Epithelial cell of esophagus (primary cell): ENCODE results near the gene RABL6.

Experiments
- DNase-seq: peaks from one replicate; pipeline ENCODE4 v3.0.0; 2010; ENCODE audit warnings: low read depth
- H3K4me3 ChIP-seq: 2 replicates; pipeline ENCODE4 v1.5.1; 2011; ENCODE audit warnings: mild to moderate bottlenecking, low read length, control low read depth
- TF ChIP-seq, protein P1 (sequence below): IDR thresholded peaks from 2 replicates; pipeline ENCODE4 v1.5.1; 2011; ENCODE audit warnings: low read depth, mild to moderate bottlenecking, low read length, control low read depth, inconsistent platforms; ENCODE audit not compliant: insufficient read depth; ENCODE audit errors: missing control alignments

Gene RABL6

DNA sequence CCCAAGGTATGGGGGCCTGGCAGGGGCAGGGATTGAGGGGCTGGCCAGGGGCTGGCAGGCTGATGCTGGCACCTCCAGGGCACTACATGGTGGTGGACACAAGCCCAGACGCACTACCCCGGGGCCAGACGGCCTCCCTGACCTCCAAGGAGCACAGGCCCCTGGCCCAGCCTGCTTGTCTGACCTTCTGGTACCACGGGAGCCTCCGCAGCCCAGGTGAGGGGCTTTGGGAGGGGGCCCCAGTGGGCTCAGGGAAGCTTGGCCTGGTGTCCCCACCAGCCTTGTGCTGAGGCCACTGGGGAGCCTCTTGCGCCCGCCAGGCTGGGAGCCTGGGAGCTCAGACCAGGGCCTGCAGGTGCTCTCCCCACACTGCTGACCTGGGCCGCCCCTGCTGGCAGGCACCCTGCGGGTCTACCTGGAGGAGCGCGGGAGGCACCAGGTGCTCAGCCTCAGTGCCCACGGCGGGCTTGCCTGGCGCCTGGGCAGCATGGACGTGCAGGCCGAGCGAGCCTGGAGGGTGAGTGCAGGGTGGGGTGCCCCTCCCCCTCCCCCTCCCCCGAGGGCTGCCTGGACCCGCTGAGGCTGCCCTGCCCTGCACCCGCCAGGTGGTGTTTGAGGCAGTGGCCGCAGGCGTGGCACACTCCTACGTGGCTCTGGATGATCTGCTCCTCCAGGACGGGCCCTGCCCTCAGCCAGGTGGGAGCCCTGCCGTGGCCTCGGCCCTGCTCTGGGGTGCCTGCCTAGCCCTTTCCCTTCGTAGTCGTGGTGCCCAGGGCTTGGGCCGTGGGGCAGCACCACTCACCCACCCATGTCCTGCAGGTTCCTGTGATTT, 50.0 kb downstream of the RABL6 start:
- TF ChIP-seq, protein P1, sequence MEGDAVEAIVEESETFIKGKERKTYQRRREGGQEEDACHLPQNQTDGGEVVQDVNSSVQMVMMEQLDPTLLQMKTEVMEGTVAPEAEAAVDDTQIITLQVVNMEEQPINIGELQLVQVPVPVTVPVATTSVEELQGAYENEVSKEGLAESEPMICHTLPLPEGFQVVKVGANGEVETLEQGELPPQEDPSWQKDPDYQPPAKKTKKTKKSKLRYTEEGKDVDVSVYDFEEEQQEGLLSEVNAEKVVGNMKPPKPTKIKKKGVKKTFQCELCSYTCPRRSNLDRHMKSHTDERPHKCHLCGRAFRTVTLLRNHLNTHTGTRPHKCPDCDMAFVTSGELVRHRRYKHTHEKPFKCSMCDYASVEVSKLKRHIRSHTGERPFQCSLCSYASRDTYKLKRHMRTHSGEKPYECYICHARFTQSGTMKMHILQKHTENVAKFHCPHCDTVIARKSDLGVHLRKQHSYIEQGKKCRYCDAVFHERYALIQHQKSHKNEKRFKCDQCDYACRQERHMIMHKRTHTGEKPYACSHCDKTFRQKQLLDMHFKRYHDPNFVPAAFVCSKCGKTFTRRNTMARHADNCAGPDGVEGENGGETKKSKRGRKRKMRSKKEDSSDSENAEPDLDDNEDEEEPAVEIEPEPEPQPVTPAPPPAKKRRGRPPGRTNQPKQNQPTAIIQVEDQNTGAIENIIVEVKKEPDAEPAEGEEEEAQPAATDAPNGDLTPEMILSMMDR = no peak
- no peak overlapping the region for H3K4me3 ChIP-seq
- DNase-seq = no peak

GRCh38 chr9:136858452-136858843, 50.7 kb downstream of the RABL6 start:
- TF ChIP-seq, protein P1 = no peak
- no peak overlapping the region for H3K4me3 ChIP-seq
- no peak for DNase-seq

DNA sequence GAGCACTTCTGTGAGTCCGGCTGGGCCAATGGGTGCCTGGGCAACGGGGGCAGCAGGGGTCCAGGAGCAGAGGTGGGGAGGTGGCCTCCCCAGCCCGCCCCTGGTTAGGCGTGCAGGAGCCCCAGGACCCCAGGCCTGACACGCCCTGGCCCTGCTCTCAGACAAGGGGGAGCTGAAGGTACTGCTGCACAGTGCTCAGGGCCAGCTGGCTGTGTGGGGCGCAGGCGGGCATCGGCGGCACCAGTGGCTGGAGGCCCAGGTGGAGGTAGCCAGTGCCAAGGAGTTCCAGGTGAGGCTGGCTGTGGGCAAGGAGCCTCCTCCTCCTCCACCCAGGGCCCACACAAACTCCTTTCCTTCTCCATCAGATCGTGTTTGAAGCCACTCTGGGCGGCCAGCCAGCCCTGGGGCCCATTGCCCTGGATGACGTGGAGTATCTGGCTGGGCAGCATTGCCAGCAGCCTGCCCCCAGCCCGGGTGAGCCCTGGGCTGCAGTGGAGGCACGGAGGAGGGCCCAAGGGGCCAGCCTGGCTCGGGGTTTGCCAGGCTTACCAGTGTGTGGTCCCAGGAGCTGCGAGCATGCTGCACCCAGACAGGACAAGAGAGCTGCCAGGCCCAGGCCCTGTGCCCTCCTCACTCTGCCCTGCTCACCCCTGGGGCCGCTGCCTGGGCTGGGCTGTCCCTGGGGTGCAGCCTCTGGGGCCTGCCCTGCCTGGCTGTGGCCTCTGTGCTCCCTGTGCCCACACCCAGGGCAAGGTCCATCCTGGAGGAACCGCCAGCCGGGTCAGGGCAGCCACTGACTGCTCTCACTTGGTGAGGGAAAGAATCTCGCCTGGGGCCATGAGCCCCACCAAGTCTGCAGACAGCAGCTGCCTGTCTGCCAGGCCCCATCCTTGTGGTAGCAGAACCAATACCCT, 51.4 kb downstream of the RABL6 start:
- TF ChIP-seq, protein P1 = no peak
- no peak overlapping the region for H3K4me3 ChIP-seq
- no peak for DNase-seq

GRCh38 chr9:136860529-136860928, 52.8 kb downstream of the RABL6 start:
- no peak overlapping the region for H3K4me3 ChIP-seq
- no peak for DNase-seq
- TF ChIP-seq, protein P1 = no peak

DNA sequence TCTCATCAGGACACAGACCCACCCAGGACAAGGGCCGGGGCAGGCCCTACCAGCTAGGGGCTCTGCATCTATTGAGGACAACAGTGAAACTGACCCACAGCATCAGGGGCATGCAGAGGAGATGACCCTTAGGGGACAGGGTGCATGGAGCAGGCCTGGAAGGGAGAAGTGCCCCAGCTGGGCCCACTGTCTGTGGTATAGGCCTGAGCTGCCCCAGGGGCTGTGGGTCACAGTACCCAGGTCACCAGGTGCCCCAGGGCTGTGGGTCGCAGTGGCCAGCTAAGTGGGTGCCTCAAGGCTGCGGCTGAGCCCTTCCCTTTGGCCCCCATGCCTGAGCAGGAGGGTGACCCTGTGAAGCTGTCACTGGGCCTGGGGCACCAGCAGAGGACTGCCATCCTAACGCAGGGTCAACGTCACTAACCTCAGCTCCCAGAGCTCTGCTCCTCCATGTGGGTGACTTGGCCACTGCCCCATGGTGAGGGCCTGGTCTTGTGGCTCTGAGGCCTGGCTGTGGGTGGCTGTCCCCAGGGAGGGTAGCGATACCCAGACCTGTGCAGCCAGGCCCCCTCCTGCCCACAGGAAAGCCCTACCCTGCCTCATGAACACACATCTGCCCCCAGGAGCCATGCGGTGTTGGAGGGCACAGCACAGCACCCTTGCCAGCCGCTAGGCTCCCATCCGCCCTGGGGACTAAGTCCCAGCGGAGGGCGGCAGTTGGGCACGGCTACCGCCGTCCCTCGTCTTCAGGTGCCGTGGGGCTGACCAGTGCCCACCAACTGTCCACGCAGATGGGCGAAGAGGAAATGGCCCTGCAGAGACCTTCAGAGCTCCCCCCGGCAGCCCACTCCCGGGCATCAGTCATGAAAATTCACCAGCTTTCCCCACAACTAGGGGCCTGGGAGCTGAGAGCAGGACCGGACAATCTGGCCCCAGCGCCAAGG, 53.5 kb downstream of the RABL6 start:
- DNase-seq = no peak
- TF ChIP-seq, protein P1 = no peak
- H3K4me3 ChIP-seq = no peak overlapping the region

GRCh38 chr9:136861874-136862457, 54.2 kb downstream of the RABL6 start:
- TF ChIP-seq, protein P1 = no peak
- no peak for DNase-seq
- no peak overlapping the region for H3K4me3 ChIP-seq
